Calu3 (cell line): ENCODE measurements around the gene ZBTB20. TPM values are rescaled to one million over a fixed set of nuclear protein-coding genes. Genes with fewer than 3 reads are reported as not detected.

Experiments used
- BruUV-seq: library from RNA; stranded (reverse); fragments of 400-500 nt; replicated peaks from 2 replicates; lab custom pipeline; 2021; lab: Mats Ljungman, UMichigan
- CTCF ChIA-PET: fragments of 300-600 bp; sonication (Branson Sonifier 250); formaldehyde crosslinking; loops from one replicate; lab custom pipeline; 2022; ENCODE audit warnings: antibody characterized with exemption; lab: Charles Lee
- DNase-seq: peaks from one replicate; pipeline ENCODE4 v3.0.0; 2022
- H3K27ac Mint-ChIP-seq: one replicate; pipeline ENCODE4 v1.8.0; 2022; ENCODE audit warnings: mixed read lengths; ENCODE audit not compliant: unreplicated experiment
- H3K27me3 Mint-ChIP-seq: one replicate; pipeline ENCODE4 v1.8.0; 2022; ENCODE audit warnings: mixed read lengths; ENCODE audit not compliant: unreplicated experiment
- H3K36me3 Mint-ChIP-seq: one replicate; pipeline ENCODE4 v1.8.0; 2022; ENCODE audit warnings: mild to moderate bottlenecking, moderate library complexity, mixed read lengths; ENCODE audit not compliant: insufficient read depth, unreplicated experiment
- H3K4me1 Mint-ChIP-seq: one replicate; pipeline ENCODE4 v1.8.0; 2022; ENCODE audit warnings: mild to moderate bottlenecking, low read depth, mixed read lengths; ENCODE audit not compliant: unreplicated experiment
- H3K4me3 Mint-ChIP-seq: one replicate; pipeline ENCODE4 v1.8.0; 2022; ENCODE audit warnings: mild to moderate bottlenecking, low read depth, moderate library complexity, mixed read lengths; ENCODE audit not compliant: unreplicated experiment
- H3K9me3 Mint-ChIP-seq: one replicate; pipeline ENCODE4 v1.8.0; 2022; ENCODE audit warnings: low read depth, mixed read lengths; ENCODE audit not compliant: unreplicated experiment
- intact Hi-C: fragments of 100-400 bp; cut with micrococcal nuclease; formaldehyde crosslinking; loops from one replicate; pipeline ENCODE4 v1.10.0; 2022; ENCODE audit not compliant: unreplicated experiment
- total RNA-seq: library from RNA; stranded (reverse); gene quantifications from 2 replicates; pipeline ENCODE4 v1.2.3, GENCODE V29; 2022
- TF ChIP-seq, protein P1 (sequence below): fragments of 200-600 bp; IDR thresholded peaks from one replicate; pipeline ENCODE4 v1.8.0; 2022; ENCODE audit warnings: antibody characterized with exemption; ENCODE audit not compliant: unreplicated experiment

Gene ZBTB20
- total RNA-seq, 1 experiment from 2014 or later = 24.1 TPM

DNA sequence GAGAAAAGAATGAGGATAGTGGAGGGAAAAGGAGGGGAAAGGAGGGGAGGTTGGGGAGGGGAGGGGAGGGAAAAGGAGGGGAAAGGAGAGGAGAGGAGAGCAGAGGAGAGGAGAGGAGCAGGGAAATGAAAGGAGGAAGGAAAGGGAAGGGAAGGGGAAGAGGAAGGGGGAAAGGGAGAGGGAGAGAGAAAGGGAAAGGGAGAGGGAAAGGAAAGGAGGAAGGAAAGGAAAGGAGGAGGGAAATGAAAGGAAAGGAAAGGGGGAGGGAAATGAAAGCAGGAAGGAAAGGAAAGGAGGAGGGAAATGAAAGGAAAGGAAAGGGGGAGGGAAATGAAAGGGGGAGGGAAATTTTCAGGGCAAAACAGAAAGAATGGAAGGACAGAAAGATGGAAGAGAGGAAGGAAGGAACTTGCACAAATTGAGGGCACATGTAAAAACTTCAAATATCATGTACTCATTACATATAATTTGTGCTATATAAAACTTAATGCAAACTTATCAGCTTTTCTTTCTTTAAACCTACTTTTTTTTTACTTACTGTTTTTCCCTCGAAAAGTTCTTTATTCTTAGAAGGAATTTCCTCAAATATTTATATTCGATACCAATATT is 148.0 kb downstream of the ZBTB20 start:
- Mint-ChIP-seq H3K27me3 (no peaks in the 10 kb centered on the region), H3K27ac (no peak overlapping the region), H3K4me1 (no peaks in the 10 kb centered on the region), H3K36me3 (no peaks in the 10 kb centered on the region), H3K9me3 (no peaks in the 10 kb centered on the region), H3K4me3 (no peak overlapping the region)
- BruUV-seq = no TSS peak
- intact Hi-C loops = no loop called here
- DNase-seq = no peak
- CTCF ChIA-PET = no interaction called here
- TF ChIP-seq, protein P1, sequence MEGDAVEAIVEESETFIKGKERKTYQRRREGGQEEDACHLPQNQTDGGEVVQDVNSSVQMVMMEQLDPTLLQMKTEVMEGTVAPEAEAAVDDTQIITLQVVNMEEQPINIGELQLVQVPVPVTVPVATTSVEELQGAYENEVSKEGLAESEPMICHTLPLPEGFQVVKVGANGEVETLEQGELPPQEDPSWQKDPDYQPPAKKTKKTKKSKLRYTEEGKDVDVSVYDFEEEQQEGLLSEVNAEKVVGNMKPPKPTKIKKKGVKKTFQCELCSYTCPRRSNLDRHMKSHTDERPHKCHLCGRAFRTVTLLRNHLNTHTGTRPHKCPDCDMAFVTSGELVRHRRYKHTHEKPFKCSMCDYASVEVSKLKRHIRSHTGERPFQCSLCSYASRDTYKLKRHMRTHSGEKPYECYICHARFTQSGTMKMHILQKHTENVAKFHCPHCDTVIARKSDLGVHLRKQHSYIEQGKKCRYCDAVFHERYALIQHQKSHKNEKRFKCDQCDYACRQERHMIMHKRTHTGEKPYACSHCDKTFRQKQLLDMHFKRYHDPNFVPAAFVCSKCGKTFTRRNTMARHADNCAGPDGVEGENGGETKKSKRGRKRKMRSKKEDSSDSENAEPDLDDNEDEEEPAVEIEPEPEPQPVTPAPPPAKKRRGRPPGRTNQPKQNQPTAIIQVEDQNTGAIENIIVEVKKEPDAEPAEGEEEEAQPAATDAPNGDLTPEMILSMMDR = no peak

DNA sequence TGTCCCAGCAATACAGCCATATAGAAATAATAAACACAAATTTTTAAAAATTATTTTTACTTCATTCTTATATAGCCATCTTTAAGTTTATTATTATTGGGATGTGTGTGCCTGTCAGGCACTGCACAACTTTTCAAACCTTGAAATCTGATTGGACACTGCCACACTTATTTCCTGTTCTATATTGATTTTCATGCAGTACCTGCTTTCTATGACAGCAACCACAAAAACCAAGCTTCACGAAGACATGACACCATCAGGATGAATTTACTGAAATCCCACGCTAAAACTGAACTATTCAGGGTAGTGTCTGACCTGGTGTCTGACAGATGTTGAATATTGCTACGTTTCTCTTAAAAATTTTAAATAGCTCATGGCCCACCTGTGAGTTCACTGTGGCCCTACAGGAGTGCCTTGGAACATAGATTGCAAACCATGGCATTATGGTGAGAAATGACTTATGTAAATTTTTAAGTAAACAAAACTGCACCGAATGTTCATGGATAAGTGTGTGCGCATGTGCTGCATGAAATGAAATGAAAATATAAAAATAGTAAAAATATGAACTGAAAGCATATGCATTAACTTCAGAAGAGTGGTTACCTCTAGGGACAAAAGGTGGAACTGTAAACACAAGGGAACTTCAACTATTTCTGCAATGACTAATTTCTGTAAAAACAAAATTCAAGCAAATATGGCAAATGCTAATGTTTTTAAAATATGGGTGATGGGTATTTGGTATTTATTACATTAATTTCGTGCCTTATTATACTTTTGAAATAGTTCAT is 152.3 kb downstream of the ZBTB20 start:
- Mint-ChIP-seq H3K9me3 (no peaks in the 10 kb centered on the region), H3K4me1 (no peaks in the 10 kb centered on the region), H3K27ac (no peak overlapping the region), H3K36me3 (no peaks in the 10 kb centered on the region), H3K4me3 (no peak overlapping the region), H3K27me3 (no peaks in the 10 kb centered on the region)
- no peak for DNase-seq
- no TSS peak for BruUV-seq
- CTCF ChIA-PET = no interaction called here
- intact Hi-C loops = no loop called here
- TF ChIP-seq, protein P1 = no peak

DNA sequence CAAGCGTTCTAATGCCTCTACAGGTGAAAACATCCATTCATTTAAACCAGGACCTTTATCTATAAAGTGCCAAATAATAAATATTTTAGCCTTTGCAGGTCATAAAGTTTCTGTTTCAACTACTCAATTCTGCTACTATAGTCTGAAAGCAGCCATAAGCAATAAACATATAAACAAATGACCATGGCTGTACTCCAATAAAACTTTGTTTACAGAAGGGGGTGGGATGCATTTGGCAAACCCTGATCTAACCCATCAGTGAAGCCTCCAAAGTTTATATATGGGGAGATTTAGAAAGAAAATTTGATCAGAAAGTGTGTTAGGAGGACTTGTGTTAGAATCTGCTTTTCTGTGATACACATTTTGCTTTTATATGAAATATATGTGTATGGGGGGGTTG is 161.3 kb downstream of the ZBTB20 start:
- CTCF ChIA-PET = no interaction called here
- BruUV-seq = no TSS peak

DNA sequence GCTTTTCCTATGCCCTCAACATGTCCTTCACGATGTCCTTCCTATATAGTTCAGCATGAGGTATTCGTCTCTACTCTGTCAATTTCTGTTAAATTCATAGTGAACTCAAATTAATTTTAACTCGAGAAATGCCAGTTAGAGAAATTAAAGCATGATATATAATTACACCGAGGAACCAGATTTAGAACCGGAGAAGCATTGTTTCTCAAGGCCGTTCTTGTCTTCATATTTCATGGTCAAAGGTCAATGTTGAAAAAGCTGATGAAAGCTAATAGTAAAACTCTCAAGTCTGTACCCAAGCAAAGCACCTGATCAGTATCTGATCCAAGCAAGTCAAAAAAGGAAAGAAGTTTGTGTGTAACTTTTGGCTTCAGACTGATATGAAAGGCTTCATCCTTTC is 163.8 kb downstream of the ZBTB20 start:
- no peaks in the 10 kb centered on the region for H3K27me3 Mint-ChIP-seq
- intact Hi-C loops = no loop called here
- no peaks in the 10 kb centered on the region for H3K4me1 Mint-ChIP-seq
- no TSS peak for BruUV-seq
- no peaks in the 10 kb centered on the region for H3K9me3 Mint-ChIP-seq
- CTCF ChIA-PET = no interaction called here
- DNase-seq = no peak
- H3K4me3 Mint-ChIP-seq = no peak overlapping the region
- H3K36me3 Mint-ChIP-seq = no peaks in the 10 kb centered on the region
- TF ChIP-seq, protein P1 = no peak
- H3K27ac Mint-ChIP-seq = no peak overlapping the region

More for the DNA sequence above, 161.3 kb downstream of the ZBTB20 start:
- TF ChIP-seq, protein P1 = no peak
- H3K27ac Mint-ChIP-seq = no peak overlapping the region
- no peak overlapping the region for H3K4me3 Mint-ChIP-seq
- H3K9me3 Mint-ChIP-seq = no peaks in the 10 kb centered on the region
- H3K27me3 Mint-ChIP-seq = no peaks in the 10 kb centered on the region
- DNase-seq = no peak
- no peaks in the 10 kb centered on the region for H3K36me3 Mint-ChIP-seq
- H3K4me1 Mint-ChIP-seq = no peaks in the 10 kb centered on the region
- intact Hi-C loops = no loop called here
